Adrenal gland (tissue), 12 donors: Measurements from ENCODE around the gene FAM9A. TPM values are rescaled to one million over a fixed set of nuclear protein-coding genes. Genes with fewer than 3 reads are reported as not detected.
"Not testable (repeated sequence)": the region's sequence is repeated elsewhere in the genome, so short reads cannot be mapped to it uniquely, and the experiment has no call there.

Experiments used
- DNase-seq, 7 donors: peaks; one replicate each; pipeline ENCODE4 v3.0.0-alpha.2; 2019 to 2020
- H3K27ac ChIP-seq, 5 donors: fragments of 200-600 bp; sonication (generic) in 4 of 5; 1 replicate in 3 of 5; 2 replicates in 2 of 5; pipeline versions ENCODE4 v1.5.1 to v1.8.0; 2016 to 2020; ENCODE audit warnings: mild to moderate bottlenecking in 1 of 5
- H3K27me3 ChIP-seq: fragments of 200-600 bp; 2 replicates; pipeline ENCODE4 v1.8.0; 2021
- H3K36me3 ChIP-seq, 2 donors: fragments of 200-600 bp; replicated peaks in 1 of 2; 1 replicate in 1 of 2; 2 replicates in 1 of 2; pipeline versions ENCODE4 v1.5.1 to v1.8.0; 2018 to 2022
- H3K4me1 ChIP-seq, 2 donors: fragments of 200-600 bp; replicated peaks in 1 of 2; 1 replicate in 1 of 2; 2 replicates in 1 of 2; pipeline versions ENCODE4 v1.5.1 to v1.8.0; 2018 to 2021
- H3K4me3 ChIP-seq, 4 donors: fragments of 200-600 bp; sonication (generic) in 3 of 4; one replicate each; pipeline ENCODE4 v1.5.1; 2016 to 2018
- H3K9me3 ChIP-seq, 3 donors: fragments of 200-600 bp; sonication (generic) in 1 of 3; replicated peaks in 1 of 3; 1 replicate in 2 of 3; 2 replicates in 1 of 3; pipeline versions ENCODE4 v1.5.1 to v1.8.0; 2016 to 2021
- POLR2A ChIP-seq, 2 donors: fragments of 450-650 bp; IDR thresholded peaks; one replicate each; pipeline ENCODE4 v1.6.1; 2017; ENCODE audit warnings: antibody characterized with exemption in 2 of 2, mild to moderate bottlenecking in 2 of 2, moderate library complexity in 1 of 2
- WGBS, 4 donors: extraction: QIAGEN DNeasy Blood & Tissue Kit in 2 of 4; methylation state at CpG; one replicate each; pipeline versions ENCODE4 v1.1.5 to v1.1.7; 2013 to 2017; 5-methylcytosine and 5-hydroxymethylcytosine counted together
- intact Hi-C, 2 donors: fragments of 100-400 bp; cut with DNase I; formaldehyde crosslinking; loops; one replicate each; pipeline versions ENCODE4 v1.14.1 to v1.15.0; 2022 to 2023
- polyA plus RNA-seq, 3 donors: library from polyadenylated mRNA; stranded (reverse); fragments of 200-250 nt in 2 of 3; fragments of 350-450 nt in 1 of 3; fragmentation: Illumina TruSeq in 1 of 3; extraction: RNeasy Lipid Tissue Mini Kit (QIAGEN cat#74804) in 1 of 3; gene quantifications; one replicate each; pipeline ENCODE4 v1.2.3, GENCODE V29; 2013 to 2014
- total RNA-seq, 9 donors: library from RNA; depleted of rRNA in 4 of 9; stranded (reverse); fragments of >200 nt in 4 of 9; fragments of 120-200 nt in 1 of 9; fragmentation: NEBNext Ultra II Directional in 1 of 9; extraction: Animal tissue kit (Norgen Biotek cat#: 25700) in 1 of 9; gene quantifications; one replicate each; pipeline versions ENCODE4 v1.1.0 to v1.2.4, GENCODE V29; 2013 to 2023
- TF ChIP-seq, protein P1 (sequence below), 6 experiments: fragments of 450-650 bp in 4 of 6; fragments of 200-600 bp in 2 of 6; sonication (generic) in 1 of 6; IDR thresholded peaks; 1 replicate in 5 of 6; 2 replicates in 1 of 6; pipeline versions ENCODE4 v1.5.1 to v1.8.0; 2016 to 2021; ENCODE audit warnings: antibody characterized with exemption in 6 of 6, mild to moderate bottlenecking in 2 of 6, moderate library complexity in 1 of 6
- donor health status: healthy with polysubstance abuse.
- donor health status: Bipolar disorder and iron deficiency.
- donor health status: DM: yes; HTN: yes; CAD: no.
- donor health status: DM: no; HTN: no; CAD: no.
- donor health status: DM: no; HTN: no; CAD: no.
- donor health status: DM: yes; HTN: yes; CAD: no.

The FAM9A gene
- total and polyA plus RNA-seq, 12 donors = not detected

DNA sequence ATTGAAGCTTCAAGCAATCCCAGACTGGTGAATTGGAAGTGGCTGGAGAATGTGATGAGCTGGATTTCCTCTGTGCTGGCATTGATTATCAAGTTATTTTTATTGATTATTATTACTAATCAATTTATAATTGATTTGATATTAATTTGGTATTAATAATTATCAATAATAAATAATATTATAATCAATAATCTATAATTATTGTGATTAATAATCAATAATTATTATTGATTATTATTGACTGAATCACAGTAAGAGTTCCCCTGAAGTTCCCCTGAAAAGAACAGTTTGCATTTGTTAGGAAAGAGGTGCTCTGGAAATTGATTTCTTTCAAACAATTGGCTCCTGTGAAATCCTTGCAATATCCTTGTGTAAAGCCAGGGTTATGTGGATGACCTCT is 7.5 kb upstream of the FAM9A start:
- TF ChIP-seq, protein P1, sequence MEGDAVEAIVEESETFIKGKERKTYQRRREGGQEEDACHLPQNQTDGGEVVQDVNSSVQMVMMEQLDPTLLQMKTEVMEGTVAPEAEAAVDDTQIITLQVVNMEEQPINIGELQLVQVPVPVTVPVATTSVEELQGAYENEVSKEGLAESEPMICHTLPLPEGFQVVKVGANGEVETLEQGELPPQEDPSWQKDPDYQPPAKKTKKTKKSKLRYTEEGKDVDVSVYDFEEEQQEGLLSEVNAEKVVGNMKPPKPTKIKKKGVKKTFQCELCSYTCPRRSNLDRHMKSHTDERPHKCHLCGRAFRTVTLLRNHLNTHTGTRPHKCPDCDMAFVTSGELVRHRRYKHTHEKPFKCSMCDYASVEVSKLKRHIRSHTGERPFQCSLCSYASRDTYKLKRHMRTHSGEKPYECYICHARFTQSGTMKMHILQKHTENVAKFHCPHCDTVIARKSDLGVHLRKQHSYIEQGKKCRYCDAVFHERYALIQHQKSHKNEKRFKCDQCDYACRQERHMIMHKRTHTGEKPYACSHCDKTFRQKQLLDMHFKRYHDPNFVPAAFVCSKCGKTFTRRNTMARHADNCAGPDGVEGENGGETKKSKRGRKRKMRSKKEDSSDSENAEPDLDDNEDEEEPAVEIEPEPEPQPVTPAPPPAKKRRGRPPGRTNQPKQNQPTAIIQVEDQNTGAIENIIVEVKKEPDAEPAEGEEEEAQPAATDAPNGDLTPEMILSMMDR (IDR thresholded peaks at IDR 0.05) = no peak
- no peak for TF ChIP-seq POLR2A (IDR thresholded peaks at IDR 0.05)
- no peaks in the 10 kb centered on the region for H3K36me3 ChIP-seq
- intact Hi-C loops = no loop called here

GRCh38 chrX:8805974-8806373 is 4.8 kb upstream of the FAM9A start:
- Histone ChIP-seq H3K4me3 (no peak overlapping the region), H3K27me3 (no peaks in the 10 kb centered on the region), H3K27ac (no peak overlapping the region), H3K9me3 (no peaks in the 10 kb centered on the region), H3K4me1 (no peaks in the 10 kb centered on the region), H3K36me3 (no peaks in the 10 kb centered on the region)
- intact Hi-C loops = no loop called here
- TF ChIP-seq, protein P1 (IDR thresholded peaks at IDR 0.05) = no peak
- TF ChIP-seq POLR2A (IDR thresholded peaks at IDR 0.05) = no peak
- WGBS, 4 donors = 75 to 80% (median 78%) methylated on average over 4 of the region's 4 CpGs
- DNase-seq = no peak

More for the DNA sequence above, 7.5 kb upstream of the FAM9A start:
- H3K4me1 ChIP-seq = no peaks in the 10 kb centered on the region
- no peaks in the 10 kb centered on the region for H3K27me3 ChIP-seq
- H3K27ac ChIP-seq = no peak overlapping the region
- no peaks in the 10 kb centered on the region for H3K9me3 ChIP-seq
- H3K4me3 ChIP-seq = no peak overlapping the region
- DNase-seq = no peak

GRCh38 chrX:8805046-8805445 is 3.9 kb upstream of the FAM9A start:
- Histone ChIP-seq H3K9me3 (no peaks in the 10 kb centered on the region), H3K27me3 (no peaks in the 10 kb centered on the region), H3K27ac (no peak overlapping the region), H3K4me3 (no peak overlapping the region), H3K4me1 (no peaks in the 10 kb centered on the region), H3K36me3 (no peaks in the 10 kb centered on the region)
- no peak for TF ChIP-seq POLR2A (IDR thresholded peaks at IDR 0.05)
- TF ChIP-seq, protein P1 (IDR thresholded peaks at IDR 0.05) = no peak
- intact Hi-C loops = no loop called here
- DNase-seq = no peak
- WGBS, 4 donors = 76 to 89% (median 77%) methylated on average over 2 of the region's 2 CpGs

GRCh38 chrX:8803326-8803725 is 2.1 kb upstream of the FAM9A start:
- Histone ChIP-seq H3K36me3 (no peaks in the 10 kb centered on the region), H3K4me3 (no peak overlapping the region), H3K4me1 (no peaks in the 10 kb centered on the region), H3K27me3 (no peaks in the 10 kb centered on the region), H3K27ac (no peak overlapping the region), H3K9me3 (no peaks in the 10 kb centered on the region)
- DNase-seq = no peak
- intact Hi-C loops = no loop called here
- 46 to 67% (median 57%) methylated on average over 1 to 3 of the region's 3 CpGs for WGBS, 4 donors
- TF ChIP-seq, protein P1 (IDR thresholded peaks at IDR 0.05) = no peak
- no peak for TF ChIP-seq POLR2A (IDR thresholded peaks at IDR 0.05)

GRCh38 chrX:8800351-8800750 is 832 bp downstream of the FAM9A start:
- H3K27ac ChIP-seq, intact Hi-C loops: not testable (repeated sequence)
- 87 to 96% (median 90%) methylated on average over 2 to 15 of the region's 15 CpGs; no CpG with 5 or more reads in 1 of the 4 donors for WGBS, 4 donors

DNA sequence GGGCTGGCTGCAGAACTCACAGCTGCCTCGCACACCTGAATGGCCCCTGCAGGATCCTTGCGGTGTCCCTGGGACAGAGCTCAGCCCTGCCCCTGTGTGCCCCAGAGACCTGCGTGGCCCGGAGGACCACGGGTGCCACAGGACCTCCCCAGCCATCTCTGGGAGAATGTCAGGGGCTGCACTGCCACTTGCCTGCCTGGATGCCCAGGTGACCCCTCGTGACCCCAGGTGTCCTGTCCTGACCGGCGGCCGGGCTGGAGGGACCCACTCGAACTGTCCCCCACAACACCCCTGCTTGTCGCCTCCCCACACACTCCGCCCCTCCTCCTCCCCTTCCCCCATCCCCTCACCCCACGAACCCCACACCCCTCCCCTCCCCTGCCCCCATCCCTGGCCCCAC is 1.9 kb downstream of the FAM9A start:
- H3K27ac ChIP-seq, H3K27me3 ChIP-seq, H3K4me1 ChIP-seq, intact Hi-C loops, H3K9me3 ChIP-seq, H3K4me3 ChIP-seq, DNase-seq, H3K36me3 ChIP-seq: not testable (repeated sequence)
- WGBS, 4 donors = 83 to 94% (median 92%) methylated on average over 5 to 12 of the region's 13 CpGs; no CpG with 5 or more reads in 1 of the 4 donors

More at GRCh38 chrX:8800351-8800750, 832 bp downstream of the FAM9A start:
- not testable (repeated sequence) for H3K27me3 ChIP-seq, H3K4me3 ChIP-seq, H3K9me3 ChIP-seq, H3K36me3 ChIP-seq, H3K4me1 ChIP-seq, DNase-seq

GRCh38 chrX:8798702-8799101 is 2.5 kb downstream of the FAM9A start:
- H3K4me3 ChIP-seq, intact Hi-C loops, H3K9me3 ChIP-seq, H3K27ac ChIP-seq, H3K4me1 ChIP-seq, H3K36me3 ChIP-seq, DNase-seq, H3K27me3 ChIP-seq: not testable (repeated sequence)
- 85 to 91% (median 89%) methylated on average over 8 to 15 of the region's 16 CpGs; no CpG with 5 or more reads in 1 of the 4 donors for WGBS, 4 donors

DNA sequence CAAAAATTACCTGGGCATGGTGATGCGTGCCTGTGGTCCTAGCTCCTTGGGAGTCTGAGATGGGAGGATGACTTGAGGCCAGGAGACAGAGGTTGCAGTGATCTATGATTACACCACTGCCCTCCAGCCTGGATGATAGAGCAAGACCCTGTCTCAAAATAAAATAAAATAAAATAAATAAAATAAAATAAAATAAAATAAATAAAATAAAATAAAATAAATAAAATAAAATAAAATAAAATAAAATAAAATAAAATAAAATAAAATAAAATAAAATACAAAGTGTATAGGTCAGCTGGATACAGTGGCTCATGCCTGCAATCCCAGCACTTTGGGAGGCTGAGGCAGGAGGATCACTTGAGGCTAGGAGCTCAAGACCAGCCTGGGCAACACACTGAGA is 14.1 kb downstream of the FAM9A start:
- H3K36me3 ChIP-seq, H3K4me3 ChIP-seq, intact Hi-C loops, H3K27me3 ChIP-seq, DNase-seq, H3K9me3 ChIP-seq, H3K4me1 ChIP-seq, H3K27ac ChIP-seq: not testable (repeated sequence)
- 83 to 92% (median 84%) methylated on average over 1 of the region's 1 CpG for WGBS, 4 donors
